ENCODE data around the gene SPAG16. TPM values are rescaled to one million over a fixed set of nuclear protein-coding genes. Genes with fewer than 3 reads are reported as not detected.
A peak's percentile ranks its signal among the peaks of the same experiment; 100 is the strongest.

The SPAG16 gene
- total RNA-seq, 1 experiment from 2014 or later, result 17.2 TPM

GRCh38 chr2:213476641-213477040 is 192.4 kb downstream of the SPAG16 start:
- intact Hi-C loops (cut with micrococcal nuclease), result no loop called here
- H4K20me1 ChIP-seq (ENCODE audit: low read length), result no peaks in the 10 kb centered on the region

GRCh38 chr2:213490087-213490486 is 205.8 kb downstream of the SPAG16 start:
- H3K27me3 ChIP-seq (ENCODE audit: low read length), result no peaks in the 10 kb centered on the region
- no peak overlapping the region for H2AFZ ChIP-seq (ENCODE audit: low read length)
- TF ChIP-seq CTCF (conservative IDR thresholded peaks at IDR 0.05; ENCODE audit: low read depth, low read length) (peak; percentile 47), EZH2phosphoT487 (IDR thresholded peaks at IDR 0.05; ENCODE audit: borderline replicate concordance, low read length) (no peak), EZH2 (IDR thresholded peaks at IDR 0.05; ENCODE audit: low read length, unreplicated experiment) (no peak)
- ChIA-PET CTCF (no interaction called here), POLR2A (ENCODE audit: unreplicated experiment) (interaction anchor here (0.7 kb wide), 1 partner anchor 897 kb away, joined by 3 read pairs; no protein-coding TSS in a partner anchor)
- no peak for ATAC-seq
- H3K9ac ChIP-seq (ENCODE audit: low read length), result no peak overlapping the region
- H3K4me1 ChIP-seq (ENCODE audit: insufficient read depth, low read length), result no peaks in the 10 kb centered on the region
- H3K4me2 ChIP-seq (ENCODE audit: low read length), result no peak overlapping the region
- no peaks in the 10 kb centered on the region for H3K79me2 ChIP-seq (ENCODE audit: low read length)
- peak; percentile 32 for DNase-seq
- H3K36me3 ChIP-seq (ENCODE audit: low read depth, low read length), result no peaks in the 10 kb centered on the region
- intact Hi-C loops (cut with micrococcal nuclease), result no loop called here
- H3F3A ChIP-seq (ENCODE audit: low read length, unreplicated experiment), result no peaks in the 10 kb centered on the region
- H3K9me2 ChIP-seq (replicated peaks; ENCODE audit: low read length), result no peaks in the 10 kb centered on the region
- H4K20me1 ChIP-seq (ENCODE audit: low read length), result no peaks in the 10 kb centered on the region
- no peak overlapping the region for H3K4me3 ChIP-seq (ENCODE audit: low read length)
- H3K27ac ChIP-seq (ENCODE audit: low read length), result no peak overlapping the region
- H3K9me3 ChIP-seq (ENCODE audit: low read length), result no peaks in the 10 kb centered on the region
- BruUV-seq (replicated peaks), result no TSS peak

More at GRCh38 chr2:213476641-213477040, 192.4 kb downstream of the SPAG16 start:
- H3K4me2 ChIP-seq (ENCODE audit: low read length), result no peak overlapping the region
- no peak overlapping the region for H3K27ac ChIP-seq (ENCODE audit: low read length)
- no peaks in the 10 kb centered on the region for H3K27me3 ChIP-seq (ENCODE audit: low read length)
- no peaks in the 10 kb centered on the region for H3K9me2 ChIP-seq (replicated peaks; ENCODE audit: low read length)
- H2AFZ ChIP-seq (ENCODE audit: low read length), result no peak overlapping the region
- ChIA-PET POLR2A (ENCODE audit: unreplicated experiment) (no interaction called here), CTCF (no interaction called here)
- H3F3A ChIP-seq (ENCODE audit: low read length, unreplicated experiment), result no peaks in the 10 kb centered on the region
- no TSS peak for BruUV-seq (replicated peaks)
- peaks cover 14% of the 10 kb centered on the region; the same call in 1 of the 2 replicates for H3K9me3 ChIP-seq (ENCODE audit: low read length)
- DNase-seq (peak; percentile 6), ATAC-seq (no peak)
- H3K36me3 ChIP-seq (ENCODE audit: low read depth, low read length), result no peaks in the 10 kb centered on the region
- no peak overlapping the region for H3K4me3 ChIP-seq (ENCODE audit: low read length)
- H3K79me2 ChIP-seq (ENCODE audit: low read length), result no peaks in the 10 kb centered on the region
- no peak overlapping the region for H3K9ac ChIP-seq (ENCODE audit: low read length)
- TF ChIP-seq EZH2phosphoT487 (IDR thresholded peaks at IDR 0.05; ENCODE audit: borderline replicate concordance, low read length), result no peak
- no peak for TF ChIP-seq EZH2 (IDR thresholded peaks at IDR 0.05; ENCODE audit: low read length, unreplicated experiment)
- TF ChIP-seq CTCF (conservative IDR thresholded peaks at IDR 0.05; ENCODE audit: low read depth, low read length), result no peak
- H3K4me1 ChIP-seq (ENCODE audit: insufficient read depth, low read length), result no peaks in the 10 kb centered on the region

GRCh38 chr2:213491376-213491775 is 207.1 kb downstream of the SPAG16 start:
- H3K9ac ChIP-seq (ENCODE audit: low read length), result no peak overlapping the region
- intact Hi-C loops (cut with micrococcal nuclease), result no loop called here
- no peak for TF ChIP-seq CTCF (conservative IDR thresholded peaks at IDR 0.05; ENCODE audit: low read depth, low read length)
- no peak for TF ChIP-seq EZH2 (IDR thresholded peaks at IDR 0.05; ENCODE audit: low read length, unreplicated experiment)
- no peak for TF ChIP-seq EZH2phosphoT487 (IDR thresholded peaks at IDR 0.05; ENCODE audit: borderline replicate concordance, low read length)
- POLR2A ChIA-PET (ENCODE audit: unreplicated experiment), result no interaction called here
- no peaks in the 10 kb centered on the region for H4K20me1 ChIP-seq (ENCODE audit: low read length)
- no peaks in the 10 kb centered on the region for H3K9me3 ChIP-seq (ENCODE audit: low read length)
- DNase-seq (no peak), ATAC-seq (no peak)
- H3F3A ChIP-seq (ENCODE audit: low read length, unreplicated experiment), result no peaks in the 10 kb centered on the region
- H3K36me3 ChIP-seq (ENCODE audit: low read depth, low read length), result no peaks in the 10 kb centered on the region
- no TSS peak for BruUV-seq (replicated peaks)
- H2AFZ ChIP-seq (ENCODE audit: low read length), result no peak overlapping the region
- H3K4me2 ChIP-seq (ENCODE audit: low read length), result no peak overlapping the region
- CTCF ChIA-PET, result no interaction called here
- no peak overlapping the region for H3K27ac ChIP-seq (ENCODE audit: low read length)
- H3K4me3 ChIP-seq (ENCODE audit: low read length), result no peak overlapping the region
- no peaks in the 10 kb centered on the region for H3K4me1 ChIP-seq (ENCODE audit: insufficient read depth, low read length)
- H3K27me3 ChIP-seq (ENCODE audit: low read length), result no peaks in the 10 kb centered on the region
- H3K9me2 ChIP-seq (replicated peaks; ENCODE audit: low read length), result no peaks in the 10 kb centered on the region
- no peaks in the 10 kb centered on the region for H3K79me2 ChIP-seq (ENCODE audit: low read length)
